Left ventricle myocardium superior (tissue), 1 donor: ENCODE measurements around the gene PRKN. TPM values are rescaled to one million over a fixed set of nuclear protein-coding genes. Genes with fewer than 3 reads are reported as not detected.
"Not testable (repeated sequence)": the region's sequence is repeated elsewhere in the genome, so short reads cannot be mapped to it uniquely, and the experiment has no call there.

Source experiments
- ATAC-seq: fragments of 200-7000 bp; cut with Tn5 transposase; one replicate; pipeline ENCODE4 v1.9.1; 2020; ENCODE audit warnings: mild to moderate bottlenecking, moderate library complexity
- DNase-seq: peaks from one replicate; pipeline ENCODE4 v3.0.0-alpha.2; 2020
- intact Hi-C: fragments of 100-400 bp; cut with micrococcal nuclease; formaldehyde crosslinking; loops from one replicate; pipeline ENCODE4 v1.11.0; 2022
- total RNA-seq: library from RNA; stranded (reverse); fragmentation: NEBNext Ultra II Directional; extraction: Animal tissue kit (Norgen Biotek cat#: 25700); gene quantifications from one replicate; pipeline ENCODE4 v1.2.1, GENCODE V29; 2021
- donor health status: DM: no; HTN: yes; CAD: no; lungs with severe emphysema.

The PRKN gene
- total RNA-seq, 1 donor from 2014 or later = 23.1 TPM

GRCh38 chr6:162576016-162576415, 151.6 kb downstream of the PRKN start:
- intact Hi-C loops = no loop called here
- ATAC-seq (no peak), DNase-seq (no peak)

DNA sequence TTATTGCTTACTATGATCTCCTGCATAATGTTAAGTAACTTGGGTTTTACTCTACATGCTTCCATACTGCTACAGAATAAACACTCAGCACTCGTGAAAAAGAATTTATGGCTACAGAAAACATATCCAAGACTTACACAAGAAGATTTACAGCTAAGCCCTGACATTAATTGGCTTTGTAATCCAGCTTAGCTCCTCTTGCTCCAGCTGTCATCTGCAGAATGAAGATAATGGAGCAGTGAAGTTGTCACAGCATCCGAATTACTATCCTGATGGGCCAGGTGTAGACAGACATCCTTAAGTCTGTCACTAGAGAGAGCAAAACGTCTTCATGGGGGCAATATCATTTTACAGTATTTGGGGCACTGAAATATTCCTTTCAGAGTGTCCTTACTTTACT, 155.3 kb downstream of the PRKN start:
- intact Hi-C loops = loop anchor here (5.0 kb wide), 1 partner anchor 545 kb away; no protein-coding TSS in a partner anchor
- ATAC-seq = no peak
- no peak for DNase-seq

DNA sequence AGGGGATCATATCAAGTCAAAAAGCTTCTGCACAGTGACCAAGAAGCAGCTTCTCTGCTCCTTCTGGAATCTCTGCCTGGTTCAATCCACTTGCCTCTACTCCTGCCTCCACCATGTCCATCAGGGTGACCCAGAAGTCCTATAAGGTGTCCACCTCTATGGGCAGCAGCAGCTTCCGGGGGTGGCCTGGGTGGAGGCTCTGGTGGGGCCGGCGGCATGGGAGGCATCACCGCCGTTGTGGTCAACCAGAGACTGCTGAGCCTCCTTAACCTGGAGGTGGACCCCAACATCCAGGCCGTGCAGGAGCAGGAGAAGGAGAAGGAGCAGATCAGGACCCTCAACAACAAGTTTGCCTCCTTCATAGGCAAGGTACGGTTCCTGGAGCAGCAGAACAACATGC, 159.3 kb downstream of the PRKN start:
- intact Hi-C loops = no loop called here
- DNase-seq = no peak
- ATAC-seq = no peak

- DNase-seq = no peak
- intact Hi-C loops = no loop called here
- ATAC-seq = no peak
Observed at GRCh38 chr6:162562041-162562440, 165.5 kb downstream of the PRKN start.

- no peak for ATAC-seq
- DNase-seq = no peak
- intact Hi-C loops = no loop called here
Observed at GRCh38 chr6:162560891-162561290, 166.7 kb downstream of the PRKN start.

- intact Hi-C loops = no loop called here
- no peak for DNase-seq
Observed at GRCh38 chr6:162554531-162554930, 173.0 kb downstream of the PRKN start.

GRCh38 chr6:162546905-162547304, 180.7 kb downstream of the PRKN start:
- no peak for ATAC-seq
- DNase-seq = no peak
- intact Hi-C loops = no loop called here

More at GRCh38 chr6:162554531-162554930, 173.0 kb downstream of the PRKN start:
- no peak for ATAC-seq

GRCh38 chr6:162543221-162543620, 184.3 kb downstream of the PRKN start:
- ATAC-seq (no peak), DNase-seq (no peak)
- intact Hi-C loops = no loop called here

DNA sequence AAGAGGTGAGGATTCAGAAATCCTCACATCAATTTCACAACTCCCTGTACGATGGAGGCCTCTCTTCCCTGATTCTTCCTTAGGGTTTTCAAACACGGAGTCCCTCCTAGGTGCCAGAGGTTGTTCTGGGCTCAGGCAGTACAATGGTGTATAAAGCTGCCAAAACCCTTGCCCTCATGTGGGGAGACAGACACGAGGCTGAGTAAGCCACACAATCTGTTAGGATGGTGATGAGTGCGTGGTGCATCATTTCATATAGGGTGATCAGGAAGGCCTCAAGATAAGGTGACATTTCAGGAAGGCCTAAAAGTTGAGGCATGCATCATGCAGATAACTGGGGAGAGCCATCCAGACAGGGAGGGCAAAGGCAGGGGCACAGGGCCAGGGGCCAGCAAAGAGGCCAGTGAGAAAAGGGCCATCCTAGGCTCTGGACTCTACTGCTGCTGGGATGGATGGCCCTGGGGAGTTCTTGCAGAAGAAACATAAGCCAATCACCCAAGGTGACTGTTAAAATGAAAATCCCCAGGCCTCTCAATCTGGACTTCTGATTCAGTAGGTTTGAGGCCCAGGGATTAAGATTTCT, 186.5 kb downstream of the PRKN start:
- ATAC-seq = peak; percentile 25
- intact Hi-C loops = no loop called here

GRCh38 chr6:162539321-162539720, 188.2 kb downstream of the PRKN start:
- ATAC-seq (no peak), DNase-seq (no peak)
- intact Hi-C loops = no loop called here

More for the DNA sequence above, 186.5 kb downstream of the PRKN start:
- no peak for DNase-seq

DNA sequence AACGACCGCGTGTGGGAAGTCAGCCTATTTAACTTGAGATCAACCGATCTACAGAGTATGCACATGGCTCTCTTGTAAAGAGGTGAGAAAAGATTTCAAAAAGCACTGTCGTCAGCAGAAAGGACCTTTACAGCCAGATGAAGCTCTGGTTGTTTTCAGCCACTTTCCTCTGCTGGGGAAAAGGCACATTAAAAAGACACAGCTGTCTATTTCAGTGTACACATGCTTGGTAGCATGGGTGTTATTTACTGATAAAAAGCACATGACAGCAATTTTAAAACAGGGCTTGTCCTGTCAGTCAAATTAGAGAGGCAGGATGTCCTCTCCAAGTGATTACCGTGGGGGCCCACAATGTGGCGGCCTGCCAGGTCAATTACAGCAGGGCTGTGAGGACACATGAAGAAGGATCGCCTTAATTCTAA, 188.9 kb downstream of the PRKN start:
- intact Hi-C loops = no loop called here
- DNase-seq = peak; percentile 93
- peak; percentile 94 for ATAC-seq

DNA sequence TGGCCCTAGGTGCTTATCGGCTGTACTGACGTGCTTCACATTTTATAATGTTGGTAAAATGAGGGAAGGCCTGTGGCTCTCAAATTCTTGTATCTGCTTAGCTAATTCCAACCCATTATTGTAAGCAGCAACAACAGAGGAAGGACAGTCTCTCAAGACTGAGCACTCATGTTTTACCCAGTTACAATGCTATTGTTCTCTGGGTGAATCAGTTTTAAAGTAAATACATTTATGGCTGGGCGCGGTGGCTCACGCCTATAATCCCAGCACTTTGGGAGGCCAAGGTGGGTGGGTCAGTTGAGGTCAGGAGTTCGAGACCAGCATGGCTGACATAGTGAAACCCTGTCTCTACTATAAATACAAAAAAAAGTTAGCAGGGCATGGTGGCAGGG, 194.6 kb downstream of the PRKN start:
- intact Hi-C loops = no loop called here
- DNase-seq (no peak), ATAC-seq (no peak)

- DNase-seq = no peak
- peak; percentile 67 for ATAC-seq
- intact Hi-C loops = no loop called here
Observed at GRCh38 chr6:162532283-162533008, 195.1 kb downstream of the PRKN start.

- intact Hi-C loops, ATAC-seq, DNase-seq: not testable (repeated sequence)
Observed at GRCh38 chr6:162531391-162531790, 196.2 kb downstream of the PRKN start.

DNA sequence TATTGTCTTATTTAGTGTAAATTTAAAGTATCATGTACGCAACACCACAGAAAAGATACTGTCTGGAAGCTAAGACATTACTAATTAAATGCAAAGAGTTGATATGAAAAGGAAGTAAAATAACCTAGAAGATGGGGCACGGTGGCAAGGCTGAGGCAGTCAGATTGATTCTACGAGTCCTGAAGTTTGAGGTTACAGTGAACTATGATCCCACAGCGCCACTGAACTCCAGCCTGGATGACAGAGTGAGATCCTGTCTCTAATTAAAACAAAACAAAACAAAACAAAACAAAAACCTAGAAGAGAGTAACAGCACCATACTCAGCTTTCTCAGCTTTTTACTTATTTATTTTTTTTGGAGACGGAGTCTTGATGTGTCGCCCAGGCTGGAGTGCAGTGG, 199.0 kb downstream of the PRKN start:
- ATAC-seq = no peak
- no peak for DNase-seq
- intact Hi-C loops = no loop called here

DNA sequence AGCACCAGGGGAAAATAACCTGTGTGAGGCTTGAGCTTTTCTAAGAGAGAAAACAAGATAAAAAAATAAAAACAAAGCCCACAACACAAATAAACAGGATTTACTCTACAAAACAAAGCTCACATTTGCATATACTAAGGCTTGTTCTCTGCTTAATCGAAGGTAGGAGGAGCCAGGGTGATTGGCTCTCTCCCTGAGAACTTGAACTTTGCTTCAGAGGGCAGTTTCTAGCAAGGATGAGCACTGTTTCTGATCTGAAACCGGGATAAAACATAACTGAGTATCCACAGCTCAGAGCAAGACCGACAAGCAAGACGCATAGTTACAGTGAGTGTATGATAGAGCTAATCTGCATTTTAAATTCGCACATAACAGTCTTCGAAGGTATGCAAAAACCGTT, 200.6 kb downstream of the PRKN start:
- DNase-seq (no peak), ATAC-seq (no peak)
- intact Hi-C loops = no loop called here

- intact Hi-C loops = no loop called here
- DNase-seq = no peak
- ATAC-seq = no peak
Observed at GRCh38 chr6:162525181-162525580, 202.4 kb downstream of the PRKN start.

DNA sequence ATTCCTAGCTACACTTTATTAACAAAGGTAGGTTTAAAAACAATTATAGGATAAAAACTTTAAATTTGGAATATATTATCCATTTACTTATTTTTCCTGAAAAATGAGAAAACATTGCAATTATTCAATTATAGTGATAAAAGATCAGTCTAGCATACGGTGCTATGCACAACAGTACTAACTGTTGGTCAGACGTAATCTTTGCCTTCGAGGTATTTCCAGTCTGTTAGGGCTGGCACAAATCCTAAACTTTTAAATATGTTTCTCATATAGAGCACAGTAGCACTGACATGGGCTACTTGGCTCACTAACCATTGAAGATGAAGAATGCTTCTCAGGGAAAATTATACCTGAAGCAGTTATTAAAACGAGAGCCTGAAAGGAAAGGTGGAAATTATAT, 214.8 kb downstream of the PRKN start:
- DNase-seq (no peak), ATAC-seq (no peak)
- intact Hi-C loops = no loop called here

DNA sequence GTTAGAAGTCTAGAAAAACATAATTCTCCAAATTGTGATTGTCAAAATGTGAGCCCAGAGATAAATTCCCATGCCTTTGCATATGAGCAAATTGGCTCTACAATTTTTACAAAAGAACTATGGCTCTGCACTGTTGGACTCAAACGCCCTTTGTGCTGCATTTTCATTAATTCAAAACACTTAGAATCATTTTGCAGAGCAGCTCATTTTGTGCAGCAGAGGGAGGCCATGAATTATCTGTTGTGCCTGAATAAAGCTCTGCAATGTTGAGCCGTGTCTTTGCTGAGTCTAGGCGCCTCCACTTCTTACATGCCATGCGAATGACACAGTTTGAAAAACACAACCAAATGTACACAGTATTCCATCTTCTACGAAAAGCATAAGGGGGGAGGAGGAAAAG, 230.2 kb downstream of the PRKN start:
- intact Hi-C loops = no loop called here
- ATAC-seq (no peak), DNase-seq (no peak)

- intact Hi-C loops = no loop called here
- DNase-seq (no peak), ATAC-seq (no peak)
Observed at GRCh38 chr6:162493917-162494316, 233.6 kb downstream of the PRKN start.

DNA sequence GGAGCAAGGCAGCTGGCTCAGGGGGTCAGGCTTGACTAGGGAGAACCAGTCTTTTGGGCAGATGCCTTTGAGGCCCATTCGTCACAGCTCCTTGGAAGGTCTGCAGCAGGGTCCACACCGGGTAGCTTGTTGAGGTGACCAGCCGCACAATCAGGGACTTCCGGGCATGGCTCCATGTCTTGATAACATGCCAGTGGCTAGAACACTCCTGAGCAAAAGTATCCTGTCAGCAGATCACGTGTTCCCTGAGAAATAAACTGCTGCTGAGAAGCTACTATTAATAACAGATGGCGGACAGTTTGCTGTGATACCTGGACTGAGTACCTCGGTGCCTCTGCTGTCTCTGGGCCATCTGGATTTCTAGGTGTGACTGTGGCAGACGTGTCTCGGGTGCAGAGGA, 235.9 kb downstream of the PRKN start:
- ATAC-seq (peak; percentile 81), DNase-seq (peak; percentile 44)
- intact Hi-C loops = no loop called here
